ENCODE data around the gene NT5C3A.

GRCh38 chr7:33107136-33108066, 44.8 kb upstream of the NT5C3A start:
- TF ChIP-seq, protein P1, sequence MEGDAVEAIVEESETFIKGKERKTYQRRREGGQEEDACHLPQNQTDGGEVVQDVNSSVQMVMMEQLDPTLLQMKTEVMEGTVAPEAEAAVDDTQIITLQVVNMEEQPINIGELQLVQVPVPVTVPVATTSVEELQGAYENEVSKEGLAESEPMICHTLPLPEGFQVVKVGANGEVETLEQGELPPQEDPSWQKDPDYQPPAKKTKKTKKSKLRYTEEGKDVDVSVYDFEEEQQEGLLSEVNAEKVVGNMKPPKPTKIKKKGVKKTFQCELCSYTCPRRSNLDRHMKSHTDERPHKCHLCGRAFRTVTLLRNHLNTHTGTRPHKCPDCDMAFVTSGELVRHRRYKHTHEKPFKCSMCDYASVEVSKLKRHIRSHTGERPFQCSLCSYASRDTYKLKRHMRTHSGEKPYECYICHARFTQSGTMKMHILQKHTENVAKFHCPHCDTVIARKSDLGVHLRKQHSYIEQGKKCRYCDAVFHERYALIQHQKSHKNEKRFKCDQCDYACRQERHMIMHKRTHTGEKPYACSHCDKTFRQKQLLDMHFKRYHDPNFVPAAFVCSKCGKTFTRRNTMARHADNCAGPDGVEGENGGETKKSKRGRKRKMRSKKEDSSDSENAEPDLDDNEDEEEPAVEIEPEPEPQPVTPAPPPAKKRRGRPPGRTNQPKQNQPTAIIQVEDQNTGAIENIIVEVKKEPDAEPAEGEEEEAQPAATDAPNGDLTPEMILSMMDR (IDR thresholded peaks at IDR 0.05): no peak
- no peak for TF ChIP-seq POLR2A (IDR thresholded peaks at IDR 0.05)
